ENCODE measurements around the gene EZH2.

- no peak for TF ChIP-seq POLR2A (IDR thresholded peaks at IDR 0.05)
- TF ChIP-seq, protein P1, sequence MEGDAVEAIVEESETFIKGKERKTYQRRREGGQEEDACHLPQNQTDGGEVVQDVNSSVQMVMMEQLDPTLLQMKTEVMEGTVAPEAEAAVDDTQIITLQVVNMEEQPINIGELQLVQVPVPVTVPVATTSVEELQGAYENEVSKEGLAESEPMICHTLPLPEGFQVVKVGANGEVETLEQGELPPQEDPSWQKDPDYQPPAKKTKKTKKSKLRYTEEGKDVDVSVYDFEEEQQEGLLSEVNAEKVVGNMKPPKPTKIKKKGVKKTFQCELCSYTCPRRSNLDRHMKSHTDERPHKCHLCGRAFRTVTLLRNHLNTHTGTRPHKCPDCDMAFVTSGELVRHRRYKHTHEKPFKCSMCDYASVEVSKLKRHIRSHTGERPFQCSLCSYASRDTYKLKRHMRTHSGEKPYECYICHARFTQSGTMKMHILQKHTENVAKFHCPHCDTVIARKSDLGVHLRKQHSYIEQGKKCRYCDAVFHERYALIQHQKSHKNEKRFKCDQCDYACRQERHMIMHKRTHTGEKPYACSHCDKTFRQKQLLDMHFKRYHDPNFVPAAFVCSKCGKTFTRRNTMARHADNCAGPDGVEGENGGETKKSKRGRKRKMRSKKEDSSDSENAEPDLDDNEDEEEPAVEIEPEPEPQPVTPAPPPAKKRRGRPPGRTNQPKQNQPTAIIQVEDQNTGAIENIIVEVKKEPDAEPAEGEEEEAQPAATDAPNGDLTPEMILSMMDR (IDR thresholded peaks at IDR 0.05) = no peak
Measured at GRCh38 chr7:148834605-148835004, 49.5 kb downstream of the EZH2 start.

All from heart left ventricle (tissue), 13 donors.